ENCODE results near the gene PRKCZ.

Gene PRKCZ

DNA sequence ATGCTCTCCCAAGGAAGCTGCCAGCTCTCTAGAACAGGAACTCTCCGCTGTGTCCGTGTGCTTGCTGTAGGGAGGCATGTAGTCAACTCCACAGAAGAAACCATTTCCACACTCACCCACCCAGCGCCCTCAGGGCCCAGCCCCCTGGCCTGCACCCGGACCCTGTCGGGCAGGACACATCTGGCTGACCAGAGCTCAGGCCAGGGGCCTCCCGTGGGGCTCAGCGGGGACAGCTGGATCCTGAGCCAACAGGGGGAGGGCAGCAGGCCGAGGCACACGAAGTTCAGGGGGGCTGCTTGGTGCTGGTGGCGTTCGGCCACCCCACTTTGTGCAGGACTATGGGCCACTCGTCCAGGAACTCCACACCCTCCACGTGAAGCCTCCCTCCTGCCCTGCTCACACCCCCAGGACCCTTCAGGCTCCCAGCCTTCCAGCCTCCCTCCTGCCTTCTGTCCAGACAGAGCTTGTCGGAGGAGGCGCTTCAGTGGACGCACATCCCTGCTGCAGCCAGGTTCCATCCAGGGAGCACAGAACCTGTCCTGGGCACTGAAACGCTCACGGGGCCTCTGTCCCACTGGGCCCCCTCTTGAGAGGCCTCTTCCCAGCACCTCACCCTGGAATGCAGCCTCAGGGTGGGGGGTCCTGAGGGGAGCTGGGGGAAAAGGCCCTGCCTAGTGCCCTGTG is 159.3 kb downstream of the PRKCZ start:
- DNase-seq (ENCODE audit: low read depth in 2 of 2): no peak

DNA sequence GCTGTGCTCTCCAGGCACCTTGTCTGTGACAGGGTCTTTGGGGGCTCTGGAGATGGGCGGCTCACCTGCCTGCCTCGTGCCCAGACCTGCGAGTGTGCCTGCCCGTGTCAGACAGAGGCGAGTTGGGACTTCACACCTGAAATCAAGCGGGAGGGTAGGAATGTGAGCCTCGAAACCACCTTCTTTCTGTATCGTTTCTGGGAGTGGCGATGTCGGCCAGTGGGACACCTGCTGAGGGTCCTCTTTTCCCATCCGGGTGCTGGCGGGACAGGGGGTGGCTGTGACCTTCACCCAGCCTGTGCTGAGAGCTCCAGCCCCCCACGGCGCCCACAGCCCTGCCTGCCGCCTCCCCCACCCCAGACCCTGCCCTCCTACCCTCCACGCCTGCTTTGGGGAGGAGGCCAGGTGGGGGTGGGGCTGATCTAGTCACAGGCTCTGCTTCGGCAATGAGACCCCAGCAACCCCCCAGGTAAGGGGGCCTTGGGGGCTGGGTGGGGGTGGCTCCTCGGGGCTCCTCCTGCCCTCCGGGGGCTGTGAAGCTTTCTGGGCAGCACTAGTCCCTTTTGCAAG is 160.0 kb downstream of the PRKCZ start:
- no peak for DNase-seq (ENCODE audit: low read depth in 2 of 2)

DNA sequence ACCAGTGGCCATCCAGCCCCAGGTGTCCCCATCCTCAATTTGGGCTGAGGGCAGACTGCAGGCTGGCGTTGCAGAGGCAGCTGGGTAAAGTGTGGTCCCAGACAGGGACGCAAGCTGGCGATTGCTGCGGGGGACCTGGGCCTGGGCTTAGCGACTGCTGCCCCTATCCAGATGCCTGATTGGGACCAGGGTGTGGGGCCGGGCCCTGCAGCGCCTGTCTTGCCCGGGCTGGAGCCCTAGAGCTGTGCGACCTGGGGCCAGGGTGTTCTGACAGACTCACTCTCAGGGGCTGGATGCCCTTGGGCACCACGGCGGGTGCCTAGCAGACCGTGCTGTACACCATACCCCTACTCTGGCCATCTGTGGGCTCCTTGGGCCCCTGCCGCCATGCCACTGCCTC is 160.6 kb downstream of the PRKCZ start:
- DNase-seq (ENCODE audit: low read depth in 2 of 2): no peak

DNA sequence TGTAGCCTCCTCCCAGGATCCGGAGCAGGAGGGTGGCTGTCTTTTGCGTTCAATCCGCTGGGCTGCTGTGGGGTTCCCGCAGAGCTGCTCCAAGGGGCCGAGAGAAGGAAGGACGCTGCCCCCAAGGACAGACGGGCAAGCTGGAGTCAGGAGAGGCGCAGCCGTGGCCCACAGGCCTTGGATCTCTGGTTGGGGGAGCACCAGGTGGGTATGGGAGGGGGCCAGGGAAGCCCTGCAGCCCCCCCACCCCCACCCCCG is 162.0 kb downstream of the PRKCZ start:
- DNase-seq (ENCODE audit: low read depth in 2 of 2): no peak

DNA sequence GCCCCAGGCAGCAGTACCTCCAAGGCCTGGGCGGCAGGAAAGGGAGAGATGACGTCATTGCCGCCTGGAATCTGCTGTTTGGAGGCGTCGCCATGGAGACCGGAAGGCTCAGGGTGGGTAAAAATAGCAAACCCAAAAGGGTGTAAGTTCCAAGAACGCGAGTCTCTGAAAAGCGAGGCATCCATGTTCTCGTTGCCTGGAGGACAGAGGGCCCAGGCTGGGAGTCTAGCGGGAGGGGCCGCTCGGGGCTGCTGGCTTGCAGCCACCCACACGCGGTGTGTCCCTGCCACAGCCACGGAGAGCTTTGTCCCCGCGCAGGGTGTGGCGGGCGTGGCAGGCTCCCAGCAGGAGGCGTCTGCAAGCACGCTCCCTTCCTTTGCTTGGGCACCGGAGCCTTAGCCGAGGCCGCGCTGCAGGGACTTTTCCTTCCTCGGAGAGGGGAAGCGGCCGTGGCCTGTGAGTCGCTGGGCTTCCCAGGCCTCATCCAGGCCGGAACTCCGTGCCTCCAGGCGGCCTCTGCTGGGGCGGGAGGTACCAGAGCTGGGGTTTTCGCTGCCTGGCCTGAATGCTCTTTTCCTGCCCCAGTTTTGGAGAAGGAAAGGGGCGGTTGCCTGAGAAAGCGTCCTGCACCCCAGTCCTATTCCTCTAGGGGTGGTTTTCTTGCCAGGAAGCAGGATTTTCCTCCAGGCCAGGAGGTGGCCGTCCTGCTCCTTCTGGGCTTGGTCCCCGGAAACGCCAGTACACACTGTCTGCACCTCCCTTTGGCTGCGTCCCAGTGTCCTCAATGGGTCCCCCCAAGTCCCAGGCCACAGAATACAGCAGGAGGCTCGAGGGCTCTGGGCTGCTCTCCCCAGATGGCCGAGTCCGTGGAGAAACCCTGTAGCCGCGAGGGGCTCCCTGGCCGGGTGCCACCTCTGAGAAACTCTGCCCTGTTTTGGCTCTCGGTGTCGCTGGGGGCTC is 162.6 kb downstream of the PRKCZ start:
- DNase-seq (ENCODE audit: low read depth in 2 of 2): peak in 1 of 2 donors; percentile 41

DNA sequence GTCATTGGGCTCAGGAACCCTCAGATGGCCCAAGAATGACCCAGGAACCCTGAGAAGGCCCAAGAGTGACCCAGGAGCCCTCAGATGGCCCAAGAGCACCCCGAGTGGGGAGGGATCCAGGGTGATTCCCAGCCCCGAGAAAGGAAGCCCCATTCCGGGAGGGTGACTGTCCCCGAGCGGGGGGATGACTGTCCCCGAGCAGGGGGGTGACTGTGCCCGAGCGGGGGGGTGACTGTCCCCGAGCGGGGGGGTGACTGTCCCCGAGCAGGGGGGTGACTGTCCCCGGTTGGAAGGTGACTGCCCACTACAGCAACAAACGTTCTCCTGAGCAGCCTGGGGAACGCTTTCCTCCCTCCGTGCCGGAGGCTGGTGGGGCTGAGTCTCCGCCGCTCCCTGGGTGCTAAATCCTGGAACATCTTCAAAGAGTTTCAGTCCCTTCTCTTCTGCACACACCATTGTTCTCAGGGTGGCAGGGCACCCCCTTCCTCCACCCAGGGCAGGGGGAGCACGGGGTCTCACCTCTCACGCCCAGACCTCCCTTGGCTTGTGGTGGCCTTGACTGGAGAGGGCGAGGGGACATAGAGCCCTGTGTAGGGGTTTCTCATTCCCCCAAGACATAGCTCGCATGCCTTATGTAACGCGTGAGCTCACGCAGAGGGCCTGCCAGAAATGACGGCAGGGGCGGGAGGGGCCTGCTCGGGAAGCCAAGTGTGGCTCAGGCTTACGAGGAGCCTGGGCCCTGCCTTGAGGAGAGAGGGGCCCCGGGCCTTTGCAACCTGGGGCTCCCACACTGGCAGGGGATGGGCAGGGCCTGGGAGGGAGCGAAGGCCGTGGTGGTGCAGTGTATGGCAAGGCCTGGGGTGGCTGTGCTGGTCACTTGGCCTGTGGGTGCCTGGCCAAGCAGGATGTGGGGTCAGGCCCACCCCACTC is 163.6 kb downstream of the PRKCZ start:
- no peak for DNase-seq (ENCODE audit: low read depth in 2 of 2)

DNA sequence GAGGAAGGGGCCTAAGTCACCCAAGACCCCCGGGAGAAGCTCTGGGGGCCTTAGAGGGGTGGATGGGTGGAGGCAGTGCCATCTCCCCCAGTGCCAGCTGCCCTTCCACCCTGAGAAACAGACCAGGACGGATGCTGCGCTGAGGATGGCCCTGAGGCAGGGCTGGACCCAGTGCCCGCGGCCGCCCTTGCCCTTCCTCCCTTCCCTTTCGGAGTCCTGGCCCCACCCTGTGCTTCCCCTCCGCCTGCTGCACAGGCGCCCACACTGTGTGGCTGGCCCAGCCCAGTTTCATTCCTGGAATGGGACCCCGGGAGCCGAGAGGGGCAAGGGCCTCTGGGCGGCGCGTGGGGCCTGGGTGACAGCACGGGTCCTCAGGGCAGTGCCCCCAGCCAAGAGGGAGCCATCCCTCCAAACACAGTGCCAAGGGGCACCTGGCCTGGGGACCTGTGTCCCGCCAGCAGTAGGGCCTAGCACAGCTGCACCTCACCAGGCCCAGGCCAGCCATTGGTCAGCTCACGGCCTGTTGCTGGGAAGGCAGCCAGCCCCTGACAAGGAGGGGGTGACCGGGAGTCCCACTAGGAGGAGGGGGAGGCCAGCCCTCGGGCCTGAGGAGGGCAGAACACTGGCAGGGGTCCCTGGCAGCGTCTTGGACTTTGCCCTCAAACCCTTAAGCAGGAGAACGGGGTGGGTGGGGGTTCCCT is 164.5 kb downstream of the PRKCZ start:
- no peak for DNase-seq (ENCODE audit: low read depth in 2 of 2)

DNA sequence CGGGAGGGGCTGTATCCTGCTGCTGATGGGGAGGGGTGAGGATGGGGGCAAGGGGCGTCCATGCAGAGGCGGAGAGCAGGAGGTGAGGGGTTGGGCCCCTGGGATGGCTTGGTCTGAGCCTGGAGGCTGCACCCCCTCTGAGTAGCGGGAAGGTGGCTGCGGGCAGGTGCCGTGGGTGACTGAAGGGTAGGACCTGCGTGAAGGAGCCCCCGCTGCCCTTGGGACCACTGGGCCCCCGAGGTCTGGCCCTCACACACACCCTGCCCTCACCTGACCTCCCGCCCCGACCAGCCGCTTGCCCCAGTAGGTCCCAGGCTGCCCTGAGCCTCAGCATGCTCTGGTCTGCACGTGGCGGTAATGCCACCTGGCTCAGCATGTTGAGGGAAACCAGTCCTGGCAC is 165.1 kb downstream of the PRKCZ start:
- no peak for DNase-seq (ENCODE audit: low read depth in 2 of 2)

DNA sequence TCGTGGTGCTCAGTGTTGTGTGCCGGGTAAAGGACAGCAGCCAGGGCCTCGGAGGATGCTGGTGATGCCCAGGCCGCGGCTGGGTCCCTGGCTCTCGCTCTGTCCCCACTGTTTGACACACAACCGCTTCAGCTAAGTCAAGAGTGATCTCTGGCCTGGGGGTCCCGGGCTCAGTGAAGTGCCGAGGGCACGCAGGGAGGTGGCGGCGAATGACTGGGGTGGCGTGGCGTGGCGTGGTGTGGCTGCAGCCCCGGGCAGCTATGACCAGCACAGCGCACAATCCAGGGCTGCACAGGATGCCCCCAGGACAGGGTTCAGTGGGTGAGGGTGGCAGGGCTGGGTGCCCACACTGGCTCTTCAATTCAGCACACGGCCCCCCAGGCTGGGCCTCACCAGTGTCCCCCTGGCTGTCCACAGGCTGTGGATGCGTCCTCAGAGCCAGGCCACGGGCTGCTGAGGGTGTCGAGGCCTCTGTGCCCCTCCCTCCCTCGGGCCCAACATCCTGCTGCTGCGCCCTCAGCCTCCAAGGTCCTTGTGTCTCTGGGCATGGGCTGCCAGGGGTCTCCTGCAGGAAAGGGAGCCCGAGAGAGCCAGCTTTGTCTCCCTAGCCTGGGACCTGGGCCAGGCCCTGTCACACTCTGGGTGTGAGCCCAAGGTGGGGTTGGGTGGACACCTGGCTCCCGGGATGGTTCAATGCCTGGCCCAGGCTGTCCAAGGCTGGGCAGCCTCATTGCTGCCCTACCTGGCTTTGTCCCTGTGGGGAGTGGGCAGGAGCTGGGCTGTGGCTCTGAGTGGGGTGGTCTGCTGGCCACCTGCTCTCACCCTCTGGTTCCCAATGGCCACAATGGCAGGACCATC is 165.9 kb downstream of the PRKCZ start:
- DNase-seq (ENCODE audit: low read depth in 2 of 2): no peak

DNA sequence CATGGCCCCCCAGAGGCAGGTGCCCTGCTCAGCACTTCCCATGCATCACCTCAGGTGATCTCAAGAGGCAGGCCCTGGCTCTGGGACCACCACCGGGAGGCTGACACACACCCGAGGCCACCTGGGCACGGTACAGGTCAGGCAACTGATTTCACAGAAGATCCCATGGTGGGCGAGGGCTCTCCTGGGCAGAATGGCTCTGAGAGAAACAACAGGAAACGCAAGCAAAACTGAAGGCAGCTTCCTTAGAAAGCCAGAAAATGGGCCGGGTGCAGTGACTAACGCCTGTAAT is 166.5 kb downstream of the PRKCZ start:
- no peak for DNase-seq (ENCODE audit: low read depth in 2 of 2)

DNA sequence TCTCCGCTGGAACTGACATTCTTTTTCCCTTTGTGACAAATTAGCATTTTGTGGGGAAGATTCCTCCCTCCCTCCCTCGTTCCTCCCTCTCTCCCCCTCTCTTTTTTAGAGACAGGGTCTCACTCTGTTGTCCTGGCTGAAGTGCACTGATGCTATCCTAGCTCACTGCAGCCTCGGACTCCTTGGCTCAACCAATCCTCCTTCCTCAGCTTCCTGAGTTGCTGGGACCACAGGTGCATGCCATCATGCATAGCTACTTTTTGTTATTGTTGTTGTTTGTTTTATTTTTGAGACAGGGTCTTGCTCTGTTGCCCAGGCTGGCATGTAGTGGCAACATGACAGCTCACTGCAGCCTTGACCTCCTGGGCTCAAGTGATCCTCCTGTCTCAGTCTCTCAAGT is 171.1 kb downstream of the PRKCZ start:
- no peak for DNase-seq (ENCODE audit: low read depth in 2 of 2)

DNA sequence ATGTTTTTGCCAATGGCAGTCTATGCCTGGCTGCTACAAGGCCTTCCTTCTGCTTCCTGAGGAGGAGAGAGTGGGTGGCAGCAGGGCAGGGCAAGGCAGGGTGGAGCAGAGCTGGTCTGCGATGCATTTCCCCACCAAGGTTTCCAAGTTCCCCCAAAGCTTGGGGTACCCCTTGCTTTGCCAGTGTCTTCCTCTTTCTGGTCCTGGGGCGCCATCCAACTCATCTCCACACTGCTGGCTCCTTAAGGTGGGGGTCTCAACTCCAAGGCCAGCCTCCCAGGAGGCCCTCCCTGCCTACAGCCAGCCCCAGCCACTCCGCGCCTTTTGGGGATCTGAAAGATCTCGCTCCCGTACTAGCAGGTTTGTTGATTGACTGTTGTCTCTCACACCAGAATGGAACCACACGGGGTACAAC is 174.0 kb downstream of the PRKCZ start:
- DNase-seq (ENCODE audit: low read depth in 2 of 2): no peak

DNA sequence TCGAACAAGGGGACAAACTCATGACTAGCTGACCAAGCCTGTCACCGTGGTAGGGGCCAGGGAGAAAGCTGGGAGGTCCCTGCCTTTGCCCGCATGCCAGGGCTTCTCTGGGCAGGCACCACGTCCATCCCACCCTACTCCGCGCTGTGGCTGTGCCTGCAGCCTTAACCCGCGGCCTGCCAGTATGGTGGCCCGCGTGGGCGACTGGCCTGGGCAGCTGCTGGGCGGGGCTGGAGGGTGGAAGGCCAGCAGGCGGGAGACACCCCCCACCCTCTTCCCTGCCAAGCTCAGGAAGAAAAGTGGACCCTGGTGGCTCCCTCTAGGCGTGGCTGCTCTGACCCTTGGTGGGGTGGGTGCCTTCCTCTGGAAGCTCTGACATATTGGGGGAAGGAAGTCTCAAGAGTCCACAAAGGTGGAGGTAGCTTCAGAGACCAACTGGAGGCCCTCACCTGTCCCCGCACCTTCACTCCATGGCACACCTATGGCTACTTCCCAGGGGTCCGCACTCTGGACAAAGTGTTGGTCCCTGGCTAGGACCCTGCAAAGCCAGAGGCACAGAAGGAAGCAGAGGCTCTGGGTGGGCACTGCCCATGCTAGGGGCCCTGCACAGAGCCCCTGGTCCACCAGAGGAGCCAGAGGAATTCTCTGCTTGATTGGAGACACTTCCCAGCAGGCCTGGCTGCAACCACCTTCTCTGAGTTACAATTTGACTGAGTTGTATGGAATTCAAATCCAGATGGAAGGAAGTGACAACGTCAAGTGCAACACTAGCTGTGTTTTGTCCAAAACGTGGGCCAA is 174.6 kb downstream of the PRKCZ start:
- DNase-seq (ENCODE audit: low read depth in 2 of 2): no peak

DNA sequence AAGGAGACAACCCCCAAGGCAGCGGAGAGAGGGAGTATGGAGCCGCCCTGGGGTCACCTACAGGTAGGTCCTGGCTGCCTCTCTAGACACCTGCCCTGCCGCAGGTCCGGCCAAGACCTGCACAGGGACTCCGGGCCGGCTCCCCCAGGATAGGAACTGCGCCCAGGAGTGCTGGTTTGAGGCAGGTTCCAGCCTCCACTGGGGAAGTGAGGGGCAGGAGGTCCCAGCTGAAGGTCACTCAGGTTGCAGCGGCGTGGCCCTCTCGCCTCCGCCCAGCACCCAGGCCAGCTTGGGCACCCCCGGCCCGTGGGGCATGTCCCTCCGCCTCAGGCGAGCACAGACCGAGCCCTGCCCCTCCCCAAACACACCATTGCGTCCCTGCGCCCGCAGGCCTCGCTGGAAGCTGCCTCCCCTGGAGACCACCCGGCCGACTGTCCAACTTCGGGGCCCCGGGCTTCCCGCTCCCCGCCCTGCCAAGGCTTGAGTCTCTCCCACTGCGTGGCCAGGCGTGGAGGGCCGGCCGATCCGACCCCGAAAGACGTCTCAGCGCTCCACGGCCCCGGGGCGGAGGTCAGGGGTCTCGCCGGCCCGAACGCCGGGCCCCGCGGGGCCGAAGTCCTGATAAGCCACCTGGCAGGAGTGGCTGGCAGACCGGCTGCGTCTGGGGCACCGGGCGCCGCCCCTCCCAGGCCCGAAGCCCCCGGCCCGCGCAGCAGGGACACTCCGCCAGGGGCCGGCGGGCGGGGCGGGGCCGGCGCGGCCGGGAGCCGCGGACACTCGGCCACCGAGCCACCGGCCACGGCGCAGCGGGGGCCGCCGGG is 176.5 kb downstream of the PRKCZ start:
- no peak for DNase-seq (ENCODE audit: low read depth in 2 of 2)

DNA sequence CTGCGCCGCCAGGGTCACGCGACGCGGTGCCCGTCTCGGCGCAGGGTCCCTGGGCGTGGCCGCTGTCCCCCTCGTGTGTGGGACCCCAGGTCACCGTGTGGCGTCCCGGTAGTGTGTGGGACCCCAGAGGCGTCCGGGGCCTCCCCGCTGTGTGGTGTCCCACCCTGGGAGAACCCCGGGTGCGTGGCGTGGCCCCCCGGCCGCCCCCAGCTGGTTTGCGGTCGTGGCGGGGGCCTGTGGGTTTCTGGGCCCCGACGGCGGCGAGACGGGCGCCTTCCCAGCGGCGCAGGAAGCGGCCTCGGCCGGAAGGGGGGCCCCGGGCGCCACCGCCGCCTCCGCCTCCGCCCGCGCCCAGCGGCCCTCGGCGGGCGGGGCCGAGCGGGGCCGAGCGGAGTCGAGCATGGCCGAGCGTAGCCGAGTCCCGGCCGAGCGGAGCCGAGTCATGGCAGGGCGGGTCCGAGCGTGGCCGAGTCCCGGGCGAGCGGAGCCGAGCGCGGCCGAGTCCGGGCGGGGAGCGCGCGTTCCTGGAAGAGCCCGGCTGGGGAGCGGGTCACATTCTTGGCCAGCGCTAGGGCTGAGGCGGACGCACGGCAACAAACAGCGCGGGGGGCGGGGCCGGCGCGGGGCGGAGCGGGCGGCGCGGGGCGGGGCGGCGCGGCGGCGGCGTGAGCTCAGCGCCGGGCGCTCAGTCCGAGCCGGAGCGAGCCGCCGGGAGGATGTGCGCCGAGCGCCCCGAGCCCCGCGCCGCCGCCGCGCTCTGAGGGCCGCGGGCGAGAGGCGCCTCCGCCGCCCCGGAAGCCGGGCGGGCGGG is 177.3 kb downstream of the PRKCZ start:
- DNase-seq (ENCODE audit: low read depth in 2 of 2): peak; percentile 92 to 94

DNA sequence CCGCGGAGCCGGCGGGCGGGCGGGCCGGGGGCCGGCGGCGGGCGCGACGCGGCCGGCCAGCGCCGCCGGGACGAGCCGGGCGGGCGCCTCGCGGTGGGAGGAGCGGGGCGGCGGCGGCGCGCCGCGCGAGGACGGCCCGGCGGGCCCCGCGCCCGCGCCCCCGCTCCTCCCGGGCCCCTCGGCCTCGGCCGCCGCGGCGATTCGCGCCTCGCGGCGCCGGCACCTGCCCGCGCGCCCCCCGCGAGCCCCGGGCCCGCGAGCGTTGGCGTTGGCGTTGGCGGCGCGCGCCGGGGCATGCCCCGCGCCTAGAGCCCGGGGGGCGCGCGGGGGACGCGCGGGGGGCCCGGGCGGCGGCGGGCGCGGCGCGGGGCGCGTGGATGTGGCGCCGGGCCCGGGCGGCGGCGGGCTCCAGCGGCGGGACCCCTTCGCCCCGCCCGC is 178.0 kb downstream of the PRKCZ start, which contains the start of gene SKI:
Gene SKI (plus strand): TSS at position 163 of the 438 bp plus-strand sequence. CDS start 448 bp downstream, outside the sequence.
- no peak for DNase-seq (ENCODE audit: low read depth in 2 of 2)

DNA sequence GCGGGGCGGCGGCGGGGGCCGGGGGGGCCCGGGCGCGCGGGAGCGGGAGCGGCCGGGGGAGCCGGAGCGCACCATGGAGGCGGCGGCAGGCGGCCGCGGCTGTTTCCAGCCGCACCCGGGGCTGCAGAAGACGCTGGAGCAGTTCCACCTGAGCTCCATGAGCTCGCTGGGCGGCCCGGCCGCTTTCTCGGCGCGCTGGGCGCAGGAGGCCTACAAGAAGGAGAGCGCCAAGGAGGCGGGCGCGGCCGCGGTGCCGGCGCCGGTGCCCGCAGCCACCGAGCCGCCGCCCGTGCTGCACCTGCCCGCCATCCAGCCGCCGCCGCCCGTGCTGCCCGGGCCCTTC is 178.5 kb downstream of the PRKCZ start:
- DNase-seq (ENCODE audit: low read depth in 2 of 2): no peak

Data from stimulated activated CD8-positive, alpha-beta memory T cell treated with anti-CD3 and anti-CD28 coated beads, Interleukin-2, amount 100 ng/mL, for 48 hours (primary cell).